PFSK-1 (cell line): ENCODE measurements around the gene TDRD3.

Source experiments
- FOXP2 ChIP-seq: optimal IDR thresholded peaks from 2 replicates; pipeline ENCODE3; 2011; ENCODE audit warnings: borderline replicate concordance, control low read depth, inconsistent platforms; ENCODE audit not compliant: insufficient read depth; ENCODE audit errors: extremely low read length, extremely low read depth
- POLR2AphosphoS5 ChIP-seq: IDR thresholded peaks from 2 replicates; pipeline ENCODE4 v1.6.1; 2012; ENCODE audit warnings: low read depth, mild to moderate bottlenecking, control low read depth, low read length, moderate library complexity
- REST ChIP-seq, 2 experiments: IDR thresholded peaks; 2 replicates each; pipeline versions ENCODE4 v1.6.1 to v1.8.0; 2011 to 2012; ENCODE audit warnings: low read depth in 2 of 2, low read length in 2 of 2, control low read depth in 1 of 2, inconsistent platforms in 1 of 2, mild to moderate bottlenecking in 1 of 2, moderate library complexity in 1 of 2; ENCODE audit not compliant: insufficient read depth in 1 of 2
- SIN3A ChIP-seq: IDR thresholded peaks from 2 replicates; pipeline ENCODE4 v1.6.1; 2012; ENCODE audit warnings: mild to moderate bottlenecking, low read length, moderate library complexity, borderline replicate concordance; ENCODE audit not compliant: insufficient read depth
- TAF1 ChIP-seq: IDR thresholded peaks from 2 replicates; pipeline ENCODE4 v1.6.1; 2012; ENCODE audit warnings: low read length, control low read depth, borderline replicate concordance; ENCODE audit not compliant: insufficient read depth

The TDRD3 gene

DNA sequence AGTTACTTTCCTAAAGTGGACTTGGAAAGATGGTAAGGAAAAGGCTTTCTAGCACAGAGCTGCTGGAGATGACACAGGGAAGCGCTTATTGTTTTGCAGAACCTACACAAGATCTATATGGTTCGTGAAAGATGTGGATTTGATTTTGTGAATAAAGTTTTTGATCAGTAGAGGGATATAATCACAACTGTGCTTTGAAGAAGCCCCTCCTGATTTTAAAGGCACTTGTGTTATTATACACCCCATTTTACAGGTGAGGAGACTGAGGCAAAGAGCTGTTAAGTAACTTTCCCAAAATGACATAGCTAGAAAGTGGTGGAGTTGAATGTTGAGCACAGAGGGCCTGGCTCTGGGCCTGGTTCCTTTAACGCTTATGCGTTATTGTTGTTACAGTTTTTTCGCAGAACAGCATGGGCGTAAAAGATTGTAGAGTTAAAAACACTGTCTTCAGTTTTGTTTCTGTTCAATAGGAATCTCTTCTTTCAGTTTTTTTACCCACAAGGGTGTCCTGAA is 1.4 kb downstream of the TDRD3 start:
- TF ChIP-seq FOXP2 (no peak), TAF1 (no peak), POLR2AphosphoS5 (no peak), SIN3A (no peak), REST (IDR thresholded peaks at IDR 0.05; ENCODE audit: insufficient read depth in 1 of 2, low read depth in 2 of 2, low read length in 2 of 2) (no peak)

GRCh38 chr13:60398907-60399589 is 2.0 kb downstream of the TDRD3 start:
- no peak for TF ChIP-seq POLR2AphosphoS5
- TF ChIP-seq REST (IDR thresholded peaks at IDR 0.05; ENCODE audit: insufficient read depth in 1 of 2, low read depth in 2 of 2, low read length in 2 of 2), result no peak
- TF ChIP-seq TAF1, result no peak
- TF ChIP-seq SIN3A, result no peak
- no peak for TF ChIP-seq FOXP2

GRCh38 chr13:60402022-60402421 is 5.0 kb downstream of the TDRD3 start:
- TF ChIP-seq SIN3A (no peak), TAF1 (no peak), FOXP2 (no peak), POLR2AphosphoS5 (no peak), REST (IDR thresholded peaks at IDR 0.05; ENCODE audit: insufficient read depth in 1 of 2, low read depth in 2 of 2, low read length in 2 of 2) (no peak)

- no peak for TF ChIP-seq SIN3A
- TF ChIP-seq POLR2AphosphoS5, result no peak
- no peak for TF ChIP-seq TAF1
- no peak for TF ChIP-seq REST (IDR thresholded peaks at IDR 0.05; ENCODE audit: insufficient read depth in 1 of 2, low read depth in 2 of 2, low read length in 2 of 2)
- TF ChIP-seq FOXP2, result no peak
Measured at GRCh38 chr13:60407095-60407494, 10.1 kb downstream of the TDRD3 start.
